Measurements from ENCODE around the gene TEAD1. TPM values are rescaled to one million over a fixed set of nuclear protein-coding genes. Genes with fewer than 3 reads are reported as not detected.

TEAD1 gene
- total RNA-seq, 1 donor from 2014 or later: 55.3 TPM

GRCh38 chr11:12809364-12809763 is 135.1 kb downstream of the TEAD1 start:
- peaks cover 27 to 60% (median 37%) of the 10 kb centered on the region in 3 donors for H3K4me1 ChIP-seq (ENCODE audit: control insufficient read depth in 3 of 3, insufficient read depth in 3 of 3, low read length in 3 of 3)
- no peak overlapping the region for H3K27ac ChIP-seq (ENCODE audit: low read depth, low read length)

DNA sequence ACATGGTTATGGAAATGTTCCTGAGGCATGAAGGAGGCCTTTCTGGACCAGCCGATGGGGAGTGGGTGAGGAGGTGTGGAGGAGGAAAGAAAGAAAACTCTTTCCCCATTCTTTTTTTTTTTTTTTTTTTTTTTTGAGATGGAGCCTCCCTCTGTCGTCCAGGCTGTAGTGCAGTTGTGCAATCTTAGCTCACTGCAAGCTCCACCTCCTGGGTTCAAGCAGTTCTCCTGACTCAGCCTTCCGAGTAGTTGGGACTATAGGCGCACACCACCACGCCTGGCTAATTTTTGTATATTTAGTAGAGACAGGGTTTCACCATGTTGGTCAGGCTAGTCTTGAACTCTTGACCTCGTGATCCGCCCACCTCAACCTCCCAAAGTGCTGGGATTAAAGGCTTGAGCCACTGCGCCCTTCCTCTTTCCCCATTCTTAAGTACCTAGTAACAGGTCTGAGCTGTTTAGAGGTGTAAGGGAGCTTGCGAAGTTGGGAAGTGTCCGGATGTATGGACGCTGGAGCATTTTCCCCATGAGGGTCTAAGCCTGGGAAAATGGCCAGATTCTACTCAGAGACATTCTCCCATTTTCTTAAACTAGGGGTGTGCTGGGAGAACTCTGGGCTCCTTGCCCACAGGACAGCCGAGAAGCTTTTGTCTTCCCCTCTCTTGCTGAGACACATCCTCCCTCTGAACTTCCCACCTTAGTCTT is 135.8 kb downstream of the TEAD1 start:
- Histone ChIP-seq H3K27ac (ENCODE audit: low read depth, low read length) (peak overlapping the region; percentile 20), H3K9me3 (ENCODE audit: control insufficient read depth in 3 of 3, low read length in 3 of 3) (no peaks in the 10 kb centered on the region), H3K4me3 (ENCODE audit: low read length in 3 of 3) (no peak overlapping the region), H3K36me3 (ENCODE audit: control insufficient read depth in 3 of 3, insufficient read depth in 3 of 3, low read length in 3 of 3) (no peaks in the 10 kb centered on the region), H3K9ac (ENCODE audit: low read depth in 1 of 3, low read length in 3 of 3) (no peak overlapping the region), H3K4me1 (ENCODE audit: control insufficient read depth in 3 of 3, insufficient read depth in 3 of 3, low read length in 3 of 3) (peaks cover 33 to 64% (median 40%) of the 10 kb centered on the region in 3 donors), H3K27me3 (ENCODE audit: control insufficient read depth in 3 of 3, insufficient read depth in 3 of 3, low read length in 3 of 3) (no peaks in the 10 kb centered on the region)

More at GRCh38 chr11:12809364-12809763, 135.1 kb downstream of the TEAD1 start:
- Histone ChIP-seq H3K9ac (ENCODE audit: low read depth in 1 of 3, low read length in 3 of 3) (no peak overlapping the region), H3K27me3 (ENCODE audit: control insufficient read depth in 3 of 3, insufficient read depth in 3 of 3, low read length in 3 of 3) (no peaks in the 10 kb centered on the region), H3K9me3 (ENCODE audit: control insufficient read depth in 3 of 3, low read length in 3 of 3) (no peaks in the 10 kb centered on the region), H3K4me3 (ENCODE audit: low read length in 3 of 3) (no peak overlapping the region), H3K36me3 (ENCODE audit: control insufficient read depth in 3 of 3, insufficient read depth in 3 of 3, low read length in 3 of 3) (no peaks in the 10 kb centered on the region)

DNA sequence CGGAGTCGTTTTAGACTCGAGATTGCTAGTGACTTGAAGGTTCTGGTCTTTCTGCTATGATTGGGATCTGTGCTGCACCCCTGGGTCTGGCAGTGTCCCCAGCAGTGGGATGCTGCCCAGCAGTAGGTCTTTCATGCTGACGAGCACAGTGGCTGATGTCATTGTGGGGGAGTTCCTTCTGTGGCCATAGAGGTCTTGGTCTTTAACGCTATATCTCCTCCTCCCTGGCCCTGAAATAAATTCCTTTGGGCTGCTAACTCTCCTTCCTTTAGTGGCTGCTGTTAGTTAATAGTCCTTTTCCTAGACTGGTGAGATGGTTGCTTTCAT is 136.3 kb downstream of the TEAD1 start:
- peak overlapping the region; percentile 20 for H3K27ac ChIP-seq (ENCODE audit: low read depth, low read length)
- H3K27me3 ChIP-seq (ENCODE audit: control insufficient read depth in 3 of 3, insufficient read depth in 3 of 3, low read length in 3 of 3): no peaks in the 10 kb centered on the region
- no peaks in the 10 kb centered on the region for H3K36me3 ChIP-seq (ENCODE audit: control insufficient read depth in 3 of 3, insufficient read depth in 3 of 3, low read length in 3 of 3)
- H3K4me3 ChIP-seq (ENCODE audit: low read length in 3 of 3): no peak overlapping the region
- no peaks in the 10 kb centered on the region for H3K9me3 ChIP-seq (ENCODE audit: control insufficient read depth in 3 of 3, low read length in 3 of 3)
- H3K9ac ChIP-seq (ENCODE audit: low read depth in 1 of 3, low read length in 3 of 3): no peak overlapping the region
- peaks cover 38 to 69% (median 45%) of the 10 kb centered on the region in 3 donors for H3K4me1 ChIP-seq (ENCODE audit: control insufficient read depth in 3 of 3, insufficient read depth in 3 of 3, low read length in 3 of 3)

- no peak overlapping the region for H3K27ac ChIP-seq (ENCODE audit: low read depth, low read length)
These were observed 137.6 kb downstream of the TEAD1 start for GRCh38 chr11:12811861-12812260.

DNA sequence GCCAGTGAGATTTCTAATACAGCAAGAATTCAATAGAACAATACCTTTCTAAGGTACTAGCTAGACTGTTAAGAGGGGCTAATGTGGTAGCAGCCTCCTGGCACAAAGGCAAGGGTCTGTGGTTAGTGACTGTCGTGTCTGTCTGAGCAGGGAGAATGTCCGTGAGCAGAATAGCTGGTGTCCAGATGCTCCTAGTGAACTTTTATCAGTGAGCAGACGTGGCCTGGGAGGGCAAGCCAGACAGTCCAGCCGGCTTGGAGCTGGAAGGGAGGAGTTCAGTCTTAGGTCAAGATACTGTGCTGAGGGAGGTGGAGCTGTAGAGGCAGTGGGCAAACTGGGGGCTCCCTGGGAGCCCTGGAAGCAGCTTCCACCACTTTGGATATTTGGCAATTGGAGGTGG is 138.6 kb downstream of the TEAD1 start:
- H3K4me1 ChIP-seq (ENCODE audit: control insufficient read depth in 3 of 3, insufficient read depth in 3 of 3, low read length in 3 of 3): peaks cover 48 to 84% (median 63%) of the 10 kb centered on the region in 3 donors
- no peak overlapping the region for H3K4me3 ChIP-seq (ENCODE audit: low read length in 3 of 3)
- H3K36me3 ChIP-seq (ENCODE audit: control insufficient read depth in 3 of 3, insufficient read depth in 3 of 3, low read length in 3 of 3): no peaks in the 10 kb centered on the region
- no peak overlapping the region for H3K9ac ChIP-seq (ENCODE audit: low read depth in 1 of 3, low read length in 3 of 3)
- H3K27me3 ChIP-seq (ENCODE audit: control insufficient read depth in 3 of 3, insufficient read depth in 3 of 3, low read length in 3 of 3): no peaks in the 10 kb centered on the region
- no peaks in the 10 kb centered on the region for H3K9me3 ChIP-seq (ENCODE audit: control insufficient read depth in 3 of 3, low read length in 3 of 3)
- H3K27ac ChIP-seq (ENCODE audit: low read depth, low read length): no peak overlapping the region

More at GRCh38 chr11:12811861-12812260, 137.6 kb downstream of the TEAD1 start:
- peaks cover 45 to 76% (median 57%) of the 10 kb centered on the region in 3 donors for H3K4me1 ChIP-seq (ENCODE audit: control insufficient read depth in 3 of 3, insufficient read depth in 3 of 3, low read length in 3 of 3)
- no peaks in the 10 kb centered on the region for H3K9me3 ChIP-seq (ENCODE audit: control insufficient read depth in 3 of 3, low read length in 3 of 3)
- no peaks in the 10 kb centered on the region for H3K36me3 ChIP-seq (ENCODE audit: control insufficient read depth in 3 of 3, insufficient read depth in 3 of 3, low read length in 3 of 3)
- no peak overlapping the region for H3K4me3 ChIP-seq (ENCODE audit: low read length in 3 of 3)
- no peak overlapping the region for H3K9ac ChIP-seq (ENCODE audit: low read depth in 1 of 3, low read length in 3 of 3)
- H3K27me3 ChIP-seq (ENCODE audit: control insufficient read depth in 3 of 3, insufficient read depth in 3 of 3, low read length in 3 of 3): no peaks in the 10 kb centered on the region

GRCh38 chr11:12813371-12814225 is 139.4 kb downstream of the TEAD1 start:
- peak overlapping the region in 1 of 3 donors; percentile 40 for H3K9ac ChIP-seq (ENCODE audit: low read depth in 1 of 3, low read length in 3 of 3)
- H3K27me3 ChIP-seq (ENCODE audit: control insufficient read depth in 3 of 3, insufficient read depth in 3 of 3, low read length in 3 of 3): no peaks in the 10 kb centered on the region
- H3K27ac ChIP-seq (ENCODE audit: low read depth, low read length): peak overlapping the region; percentile 68
- peaks cover 53 to 84% (median 70%) of the 10 kb centered on the region in 3 donors for H3K4me1 ChIP-seq (ENCODE audit: control insufficient read depth in 3 of 3, insufficient read depth in 3 of 3, low read length in 3 of 3)
- no peaks in the 10 kb centered on the region for H3K9me3 ChIP-seq (ENCODE audit: control insufficient read depth in 3 of 3, low read length in 3 of 3)
- no peaks in the 10 kb centered on the region for H3K36me3 ChIP-seq (ENCODE audit: control insufficient read depth in 3 of 3, insufficient read depth in 3 of 3, low read length in 3 of 3)
- peak overlapping the region; percentile 22 to 56 (median 38) for H3K4me3 ChIP-seq (ENCODE audit: low read length in 3 of 3)

GRCh38 chr11:12815129-12815480 is 140.9 kb downstream of the TEAD1 start:
- peak overlapping the region; percentile 38 to 63 (median 56) for H3K4me3 ChIP-seq (ENCODE audit: low read length in 3 of 3)
- H3K4me1 ChIP-seq (ENCODE audit: control insufficient read depth in 3 of 3, insufficient read depth in 3 of 3, low read length in 3 of 3): peaks cover 49 to 78% (median 68%) of the 10 kb centered on the region in 3 donors
- H3K9me3 ChIP-seq (ENCODE audit: control insufficient read depth in 3 of 3, low read length in 3 of 3): no peaks in the 10 kb centered on the region
- H3K36me3 ChIP-seq (ENCODE audit: control insufficient read depth in 3 of 3, insufficient read depth in 3 of 3, low read length in 3 of 3): no peaks in the 10 kb centered on the region
- H3K27ac ChIP-seq (ENCODE audit: low read depth, low read length): peak overlapping the region; percentile 68
- H3K9ac ChIP-seq (ENCODE audit: low read depth in 1 of 3, low read length in 3 of 3): peak overlapping the region; percentile 28 to 63 (median 51)
- no peaks in the 10 kb centered on the region for H3K27me3 ChIP-seq (ENCODE audit: control insufficient read depth in 3 of 3, insufficient read depth in 3 of 3, low read length in 3 of 3)

DNA sequence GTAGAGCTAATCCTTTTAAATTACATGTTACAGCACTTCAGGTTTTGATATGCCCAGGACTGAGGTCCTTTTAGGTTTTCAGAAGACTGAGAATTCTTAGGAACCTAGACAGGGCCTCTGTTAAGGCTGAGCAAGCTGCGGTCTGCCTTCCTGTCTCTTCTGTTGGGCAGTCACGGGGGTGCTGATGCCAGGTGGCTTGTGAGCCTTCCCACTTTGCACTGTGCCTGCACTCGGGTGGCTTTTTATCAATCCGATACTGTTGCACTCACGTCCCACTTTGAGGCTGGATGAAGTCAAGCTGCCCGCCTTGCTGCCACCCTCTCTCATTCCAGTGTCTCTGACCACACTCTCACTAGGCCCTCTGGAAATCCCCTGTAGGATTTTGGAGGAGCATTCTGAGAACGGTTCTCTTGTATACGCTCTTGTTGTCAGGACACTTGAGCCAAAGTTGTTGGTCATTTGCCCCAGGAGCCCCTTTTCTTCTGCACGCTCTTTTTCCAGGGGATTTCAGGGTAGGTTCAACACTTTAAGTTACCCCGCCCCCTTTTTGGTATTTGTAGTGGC is 141.8 kb downstream of the TEAD1 start:
- peak overlapping the region; percentile 68 for H3K27ac ChIP-seq (ENCODE audit: low read depth, low read length)
- H3K9me3 ChIP-seq (ENCODE audit: control insufficient read depth in 3 of 3, low read length in 3 of 3): no peaks in the 10 kb centered on the region
- H3K27me3 ChIP-seq (ENCODE audit: control insufficient read depth in 3 of 3, insufficient read depth in 3 of 3, low read length in 3 of 3): no peaks in the 10 kb centered on the region
- H3K4me3 ChIP-seq (ENCODE audit: low read length in 3 of 3): no peak overlapping the region
- no peaks in the 10 kb centered on the region for H3K36me3 ChIP-seq (ENCODE audit: control insufficient read depth in 3 of 3, insufficient read depth in 3 of 3, low read length in 3 of 3)
- peaks cover 44 to 72% (median 62%) of the 10 kb centered on the region in 3 donors for H3K4me1 ChIP-seq (ENCODE audit: control insufficient read depth in 3 of 3, insufficient read depth in 3 of 3, low read length in 3 of 3)
- H3K9ac ChIP-seq (ENCODE audit: low read depth in 1 of 3, low read length in 3 of 3): peak overlapping the region in 2 of 3 donors; percentile 18 to 30

DNA sequence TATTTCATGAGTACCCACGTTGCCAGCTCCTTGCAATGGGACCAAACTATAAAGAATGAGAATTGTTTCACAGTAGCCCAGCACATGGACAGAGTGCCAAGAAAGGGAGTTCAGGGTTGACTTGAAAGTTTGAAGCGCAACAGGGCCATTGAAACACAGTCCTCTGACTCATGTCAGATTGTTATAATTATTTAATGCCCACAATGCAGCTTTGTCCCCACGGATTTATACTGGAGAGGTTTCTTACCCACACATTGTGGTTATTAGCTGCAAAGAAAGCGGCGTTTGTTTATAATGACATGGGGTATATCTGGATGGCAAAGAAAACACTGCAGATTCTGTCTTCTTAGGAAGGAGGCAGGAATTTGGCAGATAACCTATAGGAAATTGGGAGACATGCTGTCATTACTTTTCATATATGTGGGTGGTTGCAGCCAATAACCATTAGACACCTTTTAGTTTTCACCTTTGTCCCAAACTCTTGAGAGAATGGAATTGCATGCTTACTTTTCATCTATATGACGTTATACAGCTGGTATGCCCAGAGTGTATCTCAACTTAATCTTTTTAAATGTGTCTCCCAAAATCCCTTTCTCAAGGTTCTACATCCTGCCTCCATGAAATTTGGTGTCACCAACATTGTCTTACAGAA is 143.6 kb downstream of the TEAD1 start:
- no peak overlapping the region for H3K9ac ChIP-seq (ENCODE audit: low read depth in 1 of 3, low read length in 3 of 3)
- peaks cover 48 to 70% (median 66%) of the 10 kb centered on the region in 3 donors for H3K4me1 ChIP-seq (ENCODE audit: control insufficient read depth in 3 of 3, insufficient read depth in 3 of 3, low read length in 3 of 3)
- H3K27me3 ChIP-seq (ENCODE audit: control insufficient read depth in 3 of 3, insufficient read depth in 3 of 3, low read length in 3 of 3): no peaks in the 10 kb centered on the region
- H3K4me3 ChIP-seq (ENCODE audit: low read length in 3 of 3): no peak overlapping the region
- H3K9me3 ChIP-seq (ENCODE audit: control insufficient read depth in 3 of 3, low read length in 3 of 3): no peaks in the 10 kb centered on the region
- H3K36me3 ChIP-seq (ENCODE audit: control insufficient read depth in 3 of 3, insufficient read depth in 3 of 3, low read length in 3 of 3): no peaks in the 10 kb centered on the region
- H3K27ac ChIP-seq (ENCODE audit: low read depth, low read length): peak overlapping the region; percentile 71
